Glomerular visceral epithelial cell (primary cell): ENCODE data around the gene SLC6A4.

ENCODE experiments used
- DNase-seq: peaks from one replicate; pipeline ENCODE4 v3.0.0-alpha.2; 2016; ENCODE audit errors: extremely low spot score

The SLC6A4 gene

GRCh38 chr17:30173649-30174048 is 61.8 kb downstream of the SLC6A4 start:
- peak; percentile 68 for DNase-seq

GRCh38 chr17:30172560-30172959 is 62.9 kb downstream of the SLC6A4 start:
- no peak for DNase-seq

GRCh38 chr17:30170415-30170987 is 65.0 kb downstream of the SLC6A4 start:
- DNase-seq, result no peak

- no peak for DNase-seq
These were observed 69.5 kb downstream of the SLC6A4 start for GRCh38 chr17:30165960-30166359.

- DNase-seq, result no peak
These were observed 70.3 kb downstream of the SLC6A4 start for GRCh38 chr17:30165147-30165546.

GRCh38 chr17:30164531-30164930 is 71.0 kb downstream of the SLC6A4 start:
- no peak for DNase-seq

- DNase-seq, result no peak
These were observed 73.9 kb downstream of the SLC6A4 start for GRCh38 chr17:30161601-30162000.

GRCh38 chr17:30160419-30161172 is 74.9 kb downstream of the SLC6A4 start:
- no peak for DNase-seq

- DNase-seq, result no peak
These were observed 76.4 kb downstream of the SLC6A4 start for GRCh38 chr17:30158896-30159625.

GRCh38 chr17:30155389-30155788 is 80.1 kb downstream of the SLC6A4 start:
- DNase-seq, result no peak

GRCh38 chr17:30153463-30153862 is 82.0 kb downstream of the SLC6A4 start:
- DNase-seq, result no peak

- no peak for DNase-seq
These were observed 84.0 kb downstream of the SLC6A4 start for GRCh38 chr17:30151471-30151870.

- no peak for DNase-seq
These were observed 87.1 kb downstream of the SLC6A4 start for GRCh38 chr17:30148376-30148775.

- DNase-seq, result peak; percentile 17
These were observed 87.6 kb downstream of the SLC6A4 start for GRCh38 chr17:30147860-30148259.
